ENCODE data around the gene DLST.
A peak's percentile ranks its signal among the peaks of the same experiment; 100 is the strongest.

The DLST gene

GRCh38 chr14:74913393-74913910, 31.7 kb downstream of the DLST start:
- no peaks in the 10 kb centered on the region for H3K36me3 Mint-ChIP-seq (ENCODE audit: low read depth)
- no peaks in the 10 kb centered on the region for H3K27me3 Mint-ChIP-seq

GRCh38 chr14:74913986-74914573, 32.4 kb downstream of the DLST start:
- DNase-seq (no peak), ATAC-seq (peak; percentile 44)
- Mint-ChIP-seq H3K36me3 (ENCODE audit: low read depth) (no peaks in the 10 kb centered on the region), H3K4me1 (no peaks in the 10 kb centered on the region), H3K27me3 (no peaks in the 10 kb centered on the region), H3K4me3 (no peak overlapping the region), H3K9me3 (no peaks in the 10 kb centered on the region), H3K27ac (no peak overlapping the region)

More at GRCh38 chr14:74913393-74913910, 31.7 kb downstream of the DLST start:
- ATAC-seq = no peak
- Mint-ChIP-seq H3K4me1 (no peaks in the 10 kb centered on the region), H3K4me3 (no peak overlapping the region), H3K9me3 (no peaks in the 10 kb centered on the region), H3K27ac (no peak overlapping the region)
- no peak for DNase-seq

DNA sequence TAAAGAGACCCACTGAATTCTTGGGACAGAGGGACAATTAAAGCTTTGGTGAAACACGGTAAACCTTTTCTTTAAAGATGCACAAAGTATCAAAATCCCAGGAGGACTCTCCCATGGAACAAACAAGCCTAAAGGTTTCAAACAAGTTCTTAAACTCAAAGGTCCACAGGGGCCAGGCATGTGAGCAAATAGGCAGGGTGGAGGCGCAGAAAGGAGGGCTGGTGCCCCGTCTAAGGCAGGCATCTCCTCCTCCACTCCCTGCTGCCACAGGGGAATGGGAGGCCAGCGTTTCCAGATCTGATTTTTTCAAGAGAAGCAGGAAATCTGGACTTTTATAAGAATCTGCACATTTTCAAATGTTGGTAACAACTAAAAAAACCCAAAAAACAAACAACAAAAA, 33.7 kb downstream of the DLST start:
- DNase-seq (no peak), ATAC-seq (no peak)
- Mint-ChIP-seq H3K27me3 (no peaks in the 10 kb centered on the region), H3K4me3 (no peak overlapping the region), H3K4me1 (no peaks in the 10 kb centered on the region), H3K9me3 (no peaks in the 10 kb centered on the region), H3K27ac (no peak overlapping the region), H3K36me3 (ENCODE audit: low read depth) (no peaks in the 10 kb centered on the region)

- no peaks in the 10 kb centered on the region for H3K9me3 Mint-ChIP-seq
- no peaks in the 10 kb centered on the region for H3K27me3 Mint-ChIP-seq
- no peak overlapping the region for H3K4me3 Mint-ChIP-seq
- no peaks in the 10 kb centered on the region for H3K36me3 Mint-ChIP-seq (ENCODE audit: low read depth)
- ATAC-seq (no peak), DNase-seq (no peak)
- H3K27ac Mint-ChIP-seq = no peak overlapping the region
- H3K4me1 Mint-ChIP-seq = no peaks in the 10 kb centered on the region
These were observed 34.1 kb downstream of the DLST start for GRCh38 chr14:74915826-74916225.

DNA sequence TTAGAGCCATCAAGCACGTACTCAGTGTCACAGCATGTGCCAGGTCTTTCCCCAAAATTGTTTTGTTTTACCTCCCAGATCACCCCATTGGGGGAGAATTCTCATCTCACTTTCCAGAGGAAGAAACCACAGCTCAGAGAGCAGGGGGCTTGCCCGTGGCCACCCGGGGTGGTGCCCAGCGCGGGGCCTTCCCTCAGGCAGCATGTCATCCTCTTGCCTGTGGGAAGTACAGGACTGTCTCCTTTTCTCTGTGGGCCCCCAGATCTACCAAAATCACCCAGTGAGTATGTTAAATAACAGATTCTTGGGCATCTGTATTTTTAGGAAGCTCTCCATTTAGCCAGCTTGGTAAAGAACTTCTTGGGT, 35.4 kb downstream of the DLST start:
- no peak for DNase-seq
- Mint-ChIP-seq H3K36me3 (ENCODE audit: low read depth) (no peaks in the 10 kb centered on the region), H3K9me3 (no peaks in the 10 kb centered on the region), H3K27ac (no peak overlapping the region), H3K27me3 (no peaks in the 10 kb centered on the region), H3K4me1 (peaks cover 3% of the 10 kb centered on the region), H3K4me3 (no peak overlapping the region)
- no peak for ATAC-seq

DNA sequence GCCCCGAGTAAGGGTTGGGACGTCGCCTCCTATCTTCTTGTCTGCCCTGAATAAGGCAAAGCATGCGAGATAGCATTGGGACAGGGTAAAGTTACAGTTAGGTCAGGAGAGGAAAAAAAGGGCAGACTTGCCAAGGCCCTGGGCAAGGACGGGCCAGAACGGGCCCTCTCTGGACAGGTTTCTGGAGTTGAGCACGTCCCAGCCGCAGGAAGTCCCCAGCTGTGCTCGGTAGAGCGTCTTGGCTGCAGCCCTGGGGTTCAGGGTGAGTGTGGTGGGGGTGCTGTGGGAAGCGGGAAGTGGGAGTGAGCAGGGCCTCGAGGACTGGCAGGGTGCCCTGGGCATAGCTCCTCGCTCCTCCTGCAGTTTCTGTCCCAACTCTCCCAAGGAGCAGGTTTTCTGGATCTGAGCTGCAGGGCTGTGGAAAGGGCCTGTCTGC, 35.9 kb downstream of the DLST start:
- peaks cover 4% of the 10 kb centered on the region for H3K4me1 Mint-ChIP-seq
- no peaks in the 10 kb centered on the region for H3K36me3 Mint-ChIP-seq (ENCODE audit: low read depth)
- H3K9me3 Mint-ChIP-seq = no peaks in the 10 kb centered on the region
- DNase-seq = no peak
- no peak overlapping the region for H3K4me3 Mint-ChIP-seq
- no peak for ATAC-seq
- H3K27ac Mint-ChIP-seq = no peak overlapping the region
- no peaks in the 10 kb centered on the region for H3K27me3 Mint-ChIP-seq

GRCh38 chr14:74918380-74918779, 36.7 kb downstream of the DLST start:
- no peak for DNase-seq
- no peaks in the 10 kb centered on the region for H3K36me3 Mint-ChIP-seq (ENCODE audit: low read depth)
- no peaks in the 10 kb centered on the region for H3K9me3 Mint-ChIP-seq
- H3K4me1 Mint-ChIP-seq = peaks cover 5% of the 10 kb centered on the region
- no peak for ATAC-seq
- no peak overlapping the region for H3K4me3 Mint-ChIP-seq
- no peak overlapping the region for H3K27ac Mint-ChIP-seq
- no peaks in the 10 kb centered on the region for H3K27me3 Mint-ChIP-seq

- H3K4me3 Mint-ChIP-seq = no peak overlapping the region
- ATAC-seq (no peak), DNase-seq (no peak)
- no peaks in the 10 kb centered on the region for H3K36me3 Mint-ChIP-seq (ENCODE audit: low read depth)
- peaks cover 11% of the 10 kb centered on the region for H3K4me1 Mint-ChIP-seq
- H3K27me3 Mint-ChIP-seq = peaks cover 5% of the 10 kb centered on the region
- no peaks in the 10 kb centered on the region for H3K9me3 Mint-ChIP-seq
- H3K27ac Mint-ChIP-seq = no peak overlapping the region
These were observed 37.9 kb downstream of the DLST start for GRCh38 chr14:74919421-74920165.

DNA sequence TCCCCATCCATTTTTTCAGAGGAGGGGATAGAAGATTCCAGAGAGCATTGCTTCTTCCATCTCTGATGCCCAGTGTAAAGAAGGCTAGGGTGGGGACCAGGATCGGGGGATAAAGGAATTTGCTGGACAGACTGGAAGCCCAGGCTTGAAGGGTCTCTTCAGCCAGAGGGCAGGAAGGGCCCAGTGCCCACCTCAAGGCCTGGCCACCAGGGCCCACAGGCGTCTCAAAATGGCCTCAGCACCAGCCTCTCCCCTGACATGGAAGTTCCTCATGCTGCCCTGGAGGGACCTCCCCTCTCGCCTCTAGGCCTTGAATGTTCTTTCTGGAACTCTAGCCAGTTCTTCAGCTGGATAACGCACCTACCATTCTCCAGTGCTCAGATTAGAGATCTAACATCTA, 38.6 kb downstream of the DLST start:
- no peak for ATAC-seq
- no peak overlapping the region for H3K4me3 Mint-ChIP-seq
- DNase-seq = no peak
- H3K36me3 Mint-ChIP-seq (ENCODE audit: low read depth) = no peaks in the 10 kb centered on the region
- H3K9me3 Mint-ChIP-seq = no peaks in the 10 kb centered on the region
- no peak overlapping the region for H3K27ac Mint-ChIP-seq
- peaks cover 7% of the 10 kb centered on the region for H3K27me3 Mint-ChIP-seq
- H3K4me1 Mint-ChIP-seq = peaks cover 11% of the 10 kb centered on the region

GRCh38 chr14:74921053-74921620, 39.4 kb downstream of the DLST start:
- no peak overlapping the region for H3K4me3 Mint-ChIP-seq
- no peak overlapping the region for H3K27ac Mint-ChIP-seq
- ATAC-seq (no peak), DNase-seq (no peak)
- H3K9me3 Mint-ChIP-seq = no peaks in the 10 kb centered on the region
- peaks cover 7% of the 10 kb centered on the region for H3K27me3 Mint-ChIP-seq
- no peaks in the 10 kb centered on the region for H3K36me3 Mint-ChIP-seq (ENCODE audit: low read depth)
- H3K4me1 Mint-ChIP-seq = peaks cover 11% of the 10 kb centered on the region

GRCh38 chr14:74921987-74922751, 40.5 kb downstream of the DLST start:
- peaks cover 7% of the 10 kb centered on the region for H3K27me3 Mint-ChIP-seq
- H3K9me3 Mint-ChIP-seq = no peaks in the 10 kb centered on the region
- H3K4me3 Mint-ChIP-seq = peak overlapping the region; percentile 74
- ATAC-seq (no peak), DNase-seq (no peak)
- H3K36me3 Mint-ChIP-seq (ENCODE audit: low read depth) = no peaks in the 10 kb centered on the region
- peak overlapping the region; percentile 54 for H3K27ac Mint-ChIP-seq
- peaks cover 11% of the 10 kb centered on the region for H3K4me1 Mint-ChIP-seq

- DNase-seq (peak; percentile 74), ATAC-seq (peak; percentile 95)
- H3K27ac Mint-ChIP-seq = peak within 1 kb of the TSS; percentile 54
- no peaks in the 10 kb centered on the region for H3K9me3 Mint-ChIP-seq
- H3K4me3 Mint-ChIP-seq = peak within 1 kb of the TSS; percentile 74
- H3K36me3 Mint-ChIP-seq (ENCODE audit: low read depth) = no peaks in the 10 kb centered on the region
- peaks cover 11% of the 10 kb centered on the region for H3K4me1 Mint-ChIP-seq
- H3K27me3 Mint-ChIP-seq = peaks cover 7% of the 10 kb centered on the region
These were observed 41.2 kb downstream of the DLST start, which contains the start of gene RPS6KL1 for GRCh38 chr14:74922752-74923401. Gene RPS6KL1 (minus strand): TSS chr14:74923260. CDS start chr14:74921541, 1,719 bp downstream.

GRCh38 chr14:74924061-74924460, 42.3 kb downstream of the DLST start:
- H3K9me3 Mint-ChIP-seq = no peaks in the 10 kb centered on the region
- peaks cover 7% of the 10 kb centered on the region for H3K27me3 Mint-ChIP-seq
- ATAC-seq (no peak), DNase-seq (no peak)
- peak overlapping the region; percentile 17 for H3K27ac Mint-ChIP-seq
- no peaks in the 10 kb centered on the region for H3K36me3 Mint-ChIP-seq (ENCODE audit: low read depth)
- peaks cover 11% of the 10 kb centered on the region for H3K4me1 Mint-ChIP-seq
- peak overlapping the region; percentile 15 for H3K4me3 Mint-ChIP-seq

DNA sequence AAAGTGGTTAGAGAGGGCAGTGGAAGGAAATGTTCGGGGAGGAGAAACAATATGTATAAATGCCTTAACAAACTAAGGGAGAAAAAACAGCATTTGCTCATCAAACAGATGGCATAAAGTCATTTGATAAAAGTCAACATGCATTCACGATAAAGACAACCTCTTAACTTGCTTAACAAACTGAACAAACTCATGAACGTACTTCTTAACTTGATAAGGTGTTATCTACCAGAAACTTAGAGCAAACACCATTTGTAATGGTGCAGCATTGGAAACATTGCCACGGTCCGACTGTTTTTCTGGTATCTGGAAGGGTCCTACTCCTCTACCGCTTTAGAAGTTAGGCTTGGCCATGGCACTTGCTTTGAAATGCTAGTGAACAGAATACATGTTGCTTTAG, 45.5 kb downstream of the DLST start:
- H3K27me3 Mint-ChIP-seq = peaks cover 7% of the 10 kb centered on the region

More for the DNA sequence above, 45.5 kb downstream of the DLST start:
- ATAC-seq = no peak
- Mint-ChIP-seq H3K27ac (no peak overlapping the region), H3K4me1 (peaks cover 8% of the 10 kb centered on the region), H3K9me3 (no peaks in the 10 kb centered on the region), H3K36me3 (ENCODE audit: low read depth) (no peaks in the 10 kb centered on the region), H3K4me3 (no peak overlapping the region)
- DNase-seq = no peak
